SK-N-SH (cell line): ENCODE results near the gene STK35.

Experiments
- FOXM1 ChIP-seq: IDR thresholded peaks from 2 replicates; pipeline ENCODE4 v1.4.0; 2012; ENCODE audit warnings: low read depth, mild to moderate bottlenecking
- POLR2AphosphoS5 ChIP-seq: IDR thresholded peaks from 2 replicates; pipeline ENCODE4 v1.6.1; 2012; ENCODE audit warnings: low read depth, low read length
- RAD21 ChIP-seq: IDR thresholded peaks from 2 replicates; pipeline ENCODE4 v1.6.1; 2012; ENCODE audit warnings: mild to moderate bottlenecking, low read length
- RFX5 ChIP-seq: IDR thresholded peaks from 2 replicates; pipeline ENCODE4 v1.6.1; 2012; ENCODE audit warnings: mild to moderate bottlenecking, improper control_type of control experiment, low read length
- SIN3A ChIP-seq: IDR thresholded peaks from 2 replicates; pipeline ENCODE4 v1.6.1; 2012; ENCODE audit warnings: low read depth, mild to moderate bottlenecking, low read length, moderate library complexity, borderline replicate concordance
- YY1 ChIP-seq: IDR thresholded peaks from 2 replicates; pipeline ENCODE4 v1.4.0; 2012; ENCODE audit warnings: low read depth, mild to moderate bottlenecking
- TF ChIP-seq, protein P1 (sequence below): fragments of 200-600 bp; sonication (generic); IDR thresholded peaks from 2 replicates; pipeline ENCODE4 v1.6.1; 2017; ENCODE audit warnings: antibody characterized with exemption, mild to moderate bottlenecking, moderate library complexity

GRCh38 chr20:2093883-2094282 is 7.7 kb upstream of the STK35 start:
- TF ChIP-seq, protein P1, sequence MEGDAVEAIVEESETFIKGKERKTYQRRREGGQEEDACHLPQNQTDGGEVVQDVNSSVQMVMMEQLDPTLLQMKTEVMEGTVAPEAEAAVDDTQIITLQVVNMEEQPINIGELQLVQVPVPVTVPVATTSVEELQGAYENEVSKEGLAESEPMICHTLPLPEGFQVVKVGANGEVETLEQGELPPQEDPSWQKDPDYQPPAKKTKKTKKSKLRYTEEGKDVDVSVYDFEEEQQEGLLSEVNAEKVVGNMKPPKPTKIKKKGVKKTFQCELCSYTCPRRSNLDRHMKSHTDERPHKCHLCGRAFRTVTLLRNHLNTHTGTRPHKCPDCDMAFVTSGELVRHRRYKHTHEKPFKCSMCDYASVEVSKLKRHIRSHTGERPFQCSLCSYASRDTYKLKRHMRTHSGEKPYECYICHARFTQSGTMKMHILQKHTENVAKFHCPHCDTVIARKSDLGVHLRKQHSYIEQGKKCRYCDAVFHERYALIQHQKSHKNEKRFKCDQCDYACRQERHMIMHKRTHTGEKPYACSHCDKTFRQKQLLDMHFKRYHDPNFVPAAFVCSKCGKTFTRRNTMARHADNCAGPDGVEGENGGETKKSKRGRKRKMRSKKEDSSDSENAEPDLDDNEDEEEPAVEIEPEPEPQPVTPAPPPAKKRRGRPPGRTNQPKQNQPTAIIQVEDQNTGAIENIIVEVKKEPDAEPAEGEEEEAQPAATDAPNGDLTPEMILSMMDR, result no peak
- TF ChIP-seq POLR2AphosphoS5 (no peak), RAD21 (no peak), RFX5 (no peak), SIN3A (no peak), YY1 (no peak), FOXM1 (no peak)
